NCI-H1092 (cell line): Measurements from ENCODE around the gene ATP9B.

Experiments used
- DNase-seq: peaks from one replicate; lab custom pipeline; 2025; lab: John Stamatoyannopoulos, UW

Gene ATP9B

DNA sequence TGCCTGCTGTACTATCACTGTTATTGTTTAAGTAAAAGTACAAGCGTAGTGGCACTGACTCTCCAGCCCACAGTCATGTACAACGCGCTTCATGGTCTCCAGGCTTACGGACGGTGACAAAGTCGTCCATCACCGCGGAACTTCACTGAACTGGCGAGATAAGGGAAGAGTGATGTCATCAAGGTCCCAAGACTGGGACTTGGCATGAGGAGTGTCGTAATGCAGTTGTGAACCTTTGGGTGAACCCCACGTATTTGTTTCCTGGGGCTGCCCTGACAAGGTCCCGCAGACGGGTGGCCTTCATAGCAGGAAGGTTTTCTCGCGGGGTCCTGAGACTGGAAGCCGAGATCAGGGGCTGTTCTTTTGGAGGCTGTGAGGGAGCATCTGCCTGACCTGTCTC lies 343.8 kb downstream of the ATP9B start:
- DNase-seq = no peak

DNA sequence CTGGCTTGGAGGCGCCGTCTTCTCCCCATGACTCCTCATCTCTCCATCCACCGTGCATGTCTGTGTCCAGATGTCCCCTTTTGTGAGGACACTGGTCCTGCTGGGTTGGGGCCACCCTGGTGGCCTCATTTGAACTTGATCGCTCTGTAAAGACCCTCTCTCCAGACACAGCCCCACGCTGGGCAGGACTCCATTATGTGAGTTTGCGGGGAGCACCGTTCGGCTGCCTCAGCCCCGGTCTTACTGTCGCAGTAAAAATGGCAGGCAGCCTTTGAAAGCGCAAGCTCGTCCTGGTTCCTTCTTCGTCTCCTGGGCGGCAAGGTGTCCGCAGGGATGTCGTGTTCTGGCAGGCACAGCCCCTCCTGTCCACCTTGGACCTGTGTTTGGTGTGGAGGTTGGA lies 344.2 kb downstream of the ATP9B start:
- DNase-seq = no peak

DNA sequence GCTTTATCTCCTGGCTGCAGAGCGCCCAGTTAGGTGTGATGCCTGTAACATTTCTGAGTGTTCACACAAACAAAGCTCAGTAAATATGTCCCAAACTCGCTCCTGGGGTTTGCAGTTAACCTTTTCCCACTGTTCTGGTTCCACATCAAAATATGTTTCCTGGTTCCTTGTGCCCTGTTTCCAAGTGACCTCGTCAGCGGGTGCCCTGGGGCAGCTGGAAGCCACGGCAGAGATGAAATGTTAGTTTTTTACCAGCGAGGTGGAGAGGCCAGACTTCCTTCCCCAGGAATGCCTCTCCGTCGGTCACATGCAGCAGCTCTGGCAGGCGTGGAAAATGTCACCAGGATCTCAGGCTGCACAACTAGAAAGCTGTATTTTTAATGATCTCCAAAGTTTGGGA lies 344.7 kb downstream of the ATP9B start:
- no peak for DNase-seq

DNA sequence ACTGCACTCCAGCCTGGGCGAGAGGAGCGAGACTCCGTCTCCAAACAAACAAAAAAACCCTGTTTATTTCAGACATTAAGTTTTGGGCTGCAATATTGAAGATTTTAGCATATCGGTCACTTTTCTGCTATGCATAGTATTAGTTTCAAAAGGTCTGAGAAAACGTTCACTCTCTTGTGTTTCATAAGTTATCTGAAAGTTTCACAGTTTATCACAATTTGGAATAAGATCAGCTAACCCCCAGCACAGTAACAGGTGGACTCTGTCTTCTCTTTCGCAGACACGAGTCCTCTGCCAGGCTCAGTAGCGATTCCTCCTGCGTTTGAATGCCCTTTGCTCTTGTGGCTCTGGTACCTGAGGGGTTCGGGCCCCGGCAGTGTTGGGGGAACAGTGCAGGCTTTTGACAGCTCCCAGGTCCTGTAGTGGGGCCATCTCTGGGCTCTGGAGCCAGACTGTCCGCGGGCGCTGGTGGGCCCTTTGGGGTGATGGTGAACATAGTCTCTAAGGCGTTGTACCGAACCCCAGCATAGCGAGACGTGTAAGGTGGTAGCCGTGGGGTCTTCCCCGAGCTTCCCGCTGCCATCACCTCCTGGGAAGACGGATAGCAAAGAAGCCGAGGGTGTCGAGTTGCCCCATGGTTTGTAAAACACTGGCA lies 347.0 kb downstream of the ATP9B start:
- DNase-seq = no peak

DNA sequence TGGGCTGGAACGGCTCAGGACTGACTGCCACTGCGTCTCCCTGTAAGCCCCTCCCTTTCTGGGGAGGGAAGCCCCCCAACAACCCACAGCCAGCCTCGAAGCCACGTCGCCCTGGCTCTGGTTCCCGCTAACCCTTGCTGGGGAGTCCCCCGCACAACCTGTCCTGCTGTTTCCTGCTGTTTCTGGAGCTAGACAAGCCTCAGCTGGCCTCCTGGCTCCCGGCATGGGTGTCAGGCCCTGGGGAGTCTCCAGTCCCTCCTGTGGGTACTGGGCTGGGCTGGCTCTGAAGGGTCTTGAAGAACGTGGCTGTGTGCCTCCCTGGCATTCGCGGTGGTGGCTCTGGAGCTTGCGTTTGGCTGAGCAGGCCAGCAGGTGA lies 347.5 kb downstream of the ATP9B start:
- DNase-seq = no peak

DNA sequence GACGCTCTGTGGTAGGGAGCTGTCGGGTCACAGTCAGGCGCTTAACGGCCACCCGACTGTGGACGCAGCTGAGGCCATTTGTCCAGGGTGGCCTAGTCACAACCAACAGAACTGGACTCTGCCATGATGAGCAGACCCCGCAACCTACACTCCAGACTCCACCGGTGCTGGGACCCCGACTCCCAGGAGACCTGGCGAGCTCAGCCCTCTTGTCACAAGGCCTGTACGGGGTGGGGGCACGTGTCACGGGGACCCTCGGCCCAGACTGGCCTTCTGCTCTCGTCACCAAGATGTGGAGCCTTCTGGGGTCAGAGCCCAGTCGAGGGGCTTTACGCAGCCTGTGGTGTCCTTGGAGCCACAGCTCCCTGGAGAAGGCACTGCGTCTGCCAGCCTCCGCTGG lies 349.0 kb downstream of the ATP9B start:
- DNase-seq = no peak

DNA sequence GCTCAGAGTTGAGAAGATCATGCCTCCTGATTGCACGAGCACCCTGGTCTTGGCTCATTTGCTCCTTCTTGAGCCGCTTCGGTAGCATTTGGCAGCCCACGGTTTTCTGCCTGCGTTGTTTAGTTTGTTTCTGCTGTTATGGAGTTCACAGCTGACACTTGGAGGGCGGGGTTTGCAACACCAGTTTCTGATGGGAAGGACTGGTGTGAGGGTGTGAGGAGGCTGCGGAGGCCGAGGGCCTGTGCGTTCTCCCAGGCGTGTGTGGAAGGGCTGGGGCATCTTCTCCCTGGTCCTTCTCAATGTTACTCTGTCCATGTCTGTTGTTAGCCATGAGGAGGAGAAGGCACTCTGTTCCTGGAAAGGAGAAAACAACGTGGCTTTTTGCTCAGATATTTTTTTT lies 349.4 kb downstream of the ATP9B start:
- no peak for DNase-seq

DNA sequence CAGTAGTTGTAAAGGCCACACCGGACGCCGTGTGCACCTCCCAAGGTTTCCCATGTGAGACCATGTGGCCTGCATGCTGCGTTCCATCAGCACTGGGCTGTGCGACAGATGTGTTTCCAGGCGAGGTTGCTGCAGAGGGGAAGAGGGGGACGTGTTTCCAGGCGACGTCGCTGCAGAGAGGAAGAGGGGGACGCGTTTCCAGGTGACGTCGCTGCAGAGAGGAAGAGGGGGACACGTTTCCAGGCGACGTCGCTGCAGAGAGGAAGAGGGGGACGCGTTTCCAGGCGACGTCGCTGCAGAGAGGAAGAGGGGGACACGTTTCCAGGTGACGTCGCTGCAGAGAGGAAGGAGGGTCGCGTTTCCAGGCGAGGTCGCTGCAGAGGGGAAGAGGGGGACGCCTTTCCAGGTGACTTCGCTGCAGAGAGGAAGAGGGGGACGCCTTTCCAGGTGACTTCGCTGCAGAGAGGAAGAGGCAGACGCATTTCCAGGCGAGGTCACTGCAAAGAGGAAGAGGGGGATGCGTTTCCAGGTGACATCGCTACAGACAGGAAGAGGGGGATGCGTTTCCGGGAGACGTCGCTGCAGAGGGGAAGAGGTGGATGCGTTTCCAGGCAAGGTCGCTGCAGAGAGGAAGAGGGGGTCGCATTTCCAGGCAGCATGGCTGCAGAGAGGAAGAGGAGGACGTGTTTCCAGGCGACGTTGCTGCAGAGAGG lies 351.0 kb downstream of the ATP9B start:
- DNase-seq = no peak

DNA sequence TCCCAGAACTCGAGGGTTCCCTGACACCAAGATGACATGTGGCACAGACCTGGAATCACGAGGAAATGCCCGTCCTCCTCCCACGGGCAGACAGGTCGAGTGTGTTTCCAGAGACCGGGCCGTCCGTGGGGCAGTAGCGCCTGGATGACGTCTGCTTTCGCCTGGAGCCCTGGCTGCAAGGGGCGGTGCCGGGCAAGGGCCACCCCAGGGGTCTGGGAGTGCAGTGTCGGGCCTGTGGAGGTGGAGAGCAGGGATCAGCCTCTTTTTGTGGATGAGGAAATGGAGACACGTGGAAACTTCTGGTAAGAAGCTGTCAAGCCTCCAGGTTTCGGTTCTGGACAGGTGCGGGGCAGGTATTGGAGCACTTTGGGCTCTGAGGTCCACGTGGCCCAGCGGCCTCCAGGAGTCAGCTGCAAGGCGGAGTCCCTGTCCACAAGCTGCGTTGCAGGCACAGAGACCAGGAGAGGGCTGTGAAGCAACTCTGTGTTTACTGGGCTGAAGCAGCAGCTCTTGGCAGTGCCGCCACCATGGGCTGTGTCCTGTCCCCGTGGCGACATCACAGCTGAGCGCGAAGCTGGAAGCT lies 352.2 kb downstream of the ATP9B start:
- no peak for DNase-seq

DNA sequence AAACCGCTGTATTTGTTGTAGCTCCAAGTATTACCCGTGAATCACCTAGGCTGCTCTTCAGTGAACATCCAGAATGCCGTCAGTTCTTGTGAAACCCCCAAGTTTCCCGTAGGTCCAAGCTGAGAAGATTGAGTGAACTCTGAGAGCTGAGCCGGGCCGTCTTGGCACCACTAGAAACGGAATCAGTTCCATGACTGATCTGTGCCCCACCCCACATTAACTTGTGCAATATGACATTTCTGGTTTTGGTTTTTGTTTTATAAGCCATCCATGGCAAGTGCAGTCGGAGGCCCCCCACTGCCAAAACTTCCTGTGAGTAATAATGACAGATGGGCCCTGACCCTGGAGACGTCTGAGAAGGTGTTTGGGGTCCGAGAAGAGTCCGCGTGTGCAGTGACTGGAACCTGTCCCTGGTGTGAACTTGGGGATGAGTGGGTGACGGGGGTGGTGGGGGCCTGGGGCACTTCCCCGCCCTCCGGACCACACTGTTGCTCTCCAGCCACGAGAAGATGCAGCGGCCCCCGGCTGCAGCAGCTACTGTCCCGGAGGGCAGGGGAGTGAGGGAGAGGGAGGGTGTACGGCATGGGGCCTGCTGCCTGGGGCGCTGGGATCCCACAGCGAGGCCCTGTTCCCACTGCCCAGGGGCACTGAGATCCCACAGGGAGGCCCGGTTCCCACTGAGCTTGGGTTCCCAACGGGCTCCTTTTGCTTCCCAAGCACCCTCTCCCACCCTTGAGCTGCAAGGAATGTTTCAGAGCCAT lies 353.0 kb downstream of the ATP9B start:
- no peak for DNase-seq

DNA sequence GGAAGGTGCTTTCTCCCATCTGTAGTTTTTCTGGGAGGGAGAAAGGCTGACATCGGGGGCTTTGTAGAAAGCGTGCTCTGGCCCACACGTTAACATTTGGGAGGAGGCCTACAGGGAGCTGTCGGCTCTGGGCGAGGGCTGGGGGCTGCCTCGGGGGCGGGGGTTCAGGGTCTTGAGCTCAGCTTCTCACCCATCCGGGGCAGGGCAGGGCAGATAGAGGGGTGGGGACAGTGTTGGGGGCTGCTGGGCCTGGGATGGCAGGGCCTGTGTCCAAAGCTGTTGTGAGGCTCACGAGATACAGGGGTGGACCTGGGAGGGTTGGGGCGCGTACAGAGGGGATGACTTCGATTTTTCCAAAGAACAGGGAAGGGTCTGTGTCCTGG lies 353.6 kb downstream of the ATP9B start:
- no peak for DNase-seq

DNA sequence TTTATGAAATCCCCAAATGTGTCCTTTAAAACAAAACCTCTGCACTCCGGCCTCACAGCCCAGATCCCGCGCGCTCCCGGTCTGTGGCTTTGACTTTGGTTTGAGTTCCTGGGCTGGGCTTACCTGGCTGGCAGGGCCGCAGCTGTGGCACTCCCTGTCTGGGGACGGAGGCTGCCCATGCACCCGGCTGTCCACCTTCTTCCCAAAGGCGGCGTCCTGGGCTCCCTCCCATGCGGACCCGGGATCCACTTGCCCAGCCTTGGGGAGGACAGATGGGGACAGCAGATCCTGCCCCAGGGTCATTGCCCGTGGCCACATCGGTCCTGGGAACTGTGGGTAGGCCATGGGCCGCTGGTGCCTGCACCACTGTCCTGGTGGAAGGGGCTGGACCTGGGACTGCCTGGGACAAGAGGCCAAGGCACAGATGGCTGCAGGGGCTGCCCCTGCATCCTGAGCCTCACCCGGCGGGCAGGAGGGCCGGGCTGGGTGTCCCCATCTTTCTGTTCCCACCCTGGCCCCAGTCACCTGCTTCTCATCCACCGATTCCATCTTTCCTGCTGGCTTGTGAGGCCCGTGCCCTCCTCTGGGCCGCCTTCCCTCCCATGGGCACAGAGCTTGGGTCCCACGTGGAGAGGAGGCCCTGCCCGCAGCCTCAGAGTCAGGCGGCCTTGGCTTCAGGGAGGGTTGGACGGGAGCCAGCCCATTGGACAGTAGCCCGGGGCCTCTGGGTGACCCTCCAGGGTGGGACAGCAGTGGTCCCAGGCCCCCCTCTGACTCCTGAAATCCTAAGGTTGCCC lies 354.2 kb downstream of the ATP9B start:
- no peak for DNase-seq

DNA sequence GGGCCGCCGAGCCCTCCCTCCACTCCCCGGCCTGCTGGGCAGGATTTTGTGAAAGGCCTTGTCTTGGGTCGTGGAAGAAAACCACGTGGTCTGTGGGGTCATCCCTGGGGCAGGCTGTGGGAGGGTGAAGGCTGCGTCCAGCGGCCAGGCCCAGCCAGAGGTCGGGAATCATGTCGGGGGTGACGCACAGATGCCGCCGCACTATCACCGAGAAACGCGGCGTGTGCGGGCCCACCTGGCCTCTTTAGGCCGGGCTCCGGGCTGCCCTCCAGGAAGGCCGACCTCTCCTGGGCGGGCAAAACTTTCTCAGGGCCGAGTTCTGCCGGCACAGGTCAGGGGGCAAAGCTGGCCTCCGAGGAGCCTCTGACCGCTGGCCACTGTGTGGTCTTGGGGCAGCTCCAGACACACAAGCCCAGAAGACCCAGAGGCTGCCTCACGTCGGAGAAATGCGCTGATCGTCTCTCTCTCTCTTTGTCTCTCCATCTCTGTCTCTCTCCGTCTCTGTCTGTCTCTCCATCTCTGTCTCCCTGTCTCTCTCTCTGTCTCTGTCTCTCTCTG lies 354.9 kb downstream of the ATP9B start:
- no peak for DNase-seq

DNA sequence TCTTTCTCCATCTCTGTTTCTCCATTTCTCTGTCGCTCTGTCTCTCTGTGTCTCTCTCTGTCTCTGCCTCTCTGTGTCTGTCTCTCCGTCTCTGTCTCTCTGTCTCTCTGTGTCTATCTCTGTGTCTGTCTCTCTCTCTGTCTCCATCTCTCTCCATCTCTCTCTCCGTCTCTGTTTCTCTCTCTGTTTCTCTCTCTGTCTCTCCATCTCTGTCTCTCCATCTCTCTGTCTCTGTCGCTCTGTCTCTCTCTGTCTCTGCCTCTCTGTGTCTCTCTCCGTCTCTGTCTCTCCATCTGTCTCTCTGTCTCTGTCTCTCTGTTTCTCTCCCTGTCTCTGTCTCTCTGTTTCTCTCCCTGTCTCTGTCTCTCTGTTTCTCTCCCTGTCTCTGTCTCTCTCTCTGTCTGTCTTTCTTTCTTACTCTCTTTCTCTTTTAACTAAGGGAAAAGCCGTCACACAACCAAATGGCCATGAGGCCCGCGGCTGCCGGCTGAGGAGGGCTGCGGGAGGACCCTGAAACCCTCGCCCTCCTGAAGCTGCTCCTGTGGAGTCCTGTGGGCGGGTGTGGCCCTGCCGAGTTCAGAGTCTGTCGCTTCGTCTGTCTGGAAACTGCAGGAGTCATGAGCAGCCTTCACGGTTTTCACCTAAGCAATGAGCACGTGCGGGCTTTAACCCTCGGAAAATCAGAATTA lies 355.8 kb downstream of the ATP9B start:
- DNase-seq = no peak

DNA sequence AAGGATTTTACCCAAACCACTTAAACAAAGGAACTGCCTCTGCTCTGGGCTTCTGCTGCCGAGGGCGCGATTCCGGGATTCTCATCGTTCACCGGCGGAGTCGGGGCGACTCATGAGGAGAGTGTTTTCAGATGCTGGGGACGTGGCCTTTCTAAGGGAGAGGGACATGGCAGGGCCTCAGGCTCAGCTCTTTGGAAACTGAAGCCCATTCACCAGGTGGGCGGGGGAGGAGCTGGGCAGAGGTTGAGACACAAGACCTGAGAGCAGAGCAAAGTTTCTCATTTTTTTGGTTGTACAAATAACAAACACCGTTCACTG lies 356.3 kb downstream of the ATP9B start:
- DNase-seq = no peak

DNA sequence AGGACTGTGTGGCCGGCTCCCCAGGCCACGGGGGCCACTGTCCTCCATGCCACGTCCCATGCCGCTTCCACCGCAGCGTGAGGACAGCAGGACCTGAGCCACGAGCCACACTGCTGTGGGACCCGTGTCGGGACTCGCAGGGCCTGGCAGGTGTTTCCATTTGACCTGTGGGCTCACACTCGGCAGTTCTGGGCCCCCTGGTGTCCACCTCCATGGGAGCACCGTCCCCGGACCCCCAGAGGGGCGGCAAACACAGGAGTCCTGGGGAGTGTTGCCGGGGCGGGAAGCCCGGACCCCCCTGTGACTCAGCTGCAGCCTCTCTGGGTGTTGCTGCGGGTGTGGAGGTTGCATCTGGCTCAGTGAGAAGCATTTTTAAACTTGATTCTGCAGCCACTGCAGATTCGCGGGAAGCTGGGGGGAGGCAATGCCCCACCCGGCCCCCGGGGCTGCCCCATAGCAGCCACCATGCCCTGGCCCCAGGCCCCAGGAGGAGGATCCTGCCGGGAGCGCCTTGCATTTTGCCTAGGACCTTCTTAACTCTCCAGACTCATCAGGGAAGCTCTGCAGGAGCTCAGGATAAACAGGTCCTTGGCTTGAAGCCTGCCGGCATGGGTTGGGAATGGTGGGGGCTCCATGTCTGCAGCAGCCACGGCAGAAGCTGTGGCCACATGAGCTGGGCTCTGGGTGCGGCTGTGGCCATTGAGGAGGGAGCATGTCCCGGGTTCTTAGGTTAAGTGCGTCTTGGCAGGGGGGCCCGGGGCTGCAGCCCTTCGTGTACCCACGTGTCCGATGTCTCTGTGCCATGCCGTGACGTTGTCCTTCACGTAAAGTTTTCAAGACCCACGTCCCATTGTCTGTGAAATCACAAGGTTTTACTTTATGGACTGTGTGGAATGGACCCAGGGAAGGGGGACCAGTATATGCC lies 357.4 kb downstream of the ATP9B start:
- no peak for DNase-seq

DNA sequence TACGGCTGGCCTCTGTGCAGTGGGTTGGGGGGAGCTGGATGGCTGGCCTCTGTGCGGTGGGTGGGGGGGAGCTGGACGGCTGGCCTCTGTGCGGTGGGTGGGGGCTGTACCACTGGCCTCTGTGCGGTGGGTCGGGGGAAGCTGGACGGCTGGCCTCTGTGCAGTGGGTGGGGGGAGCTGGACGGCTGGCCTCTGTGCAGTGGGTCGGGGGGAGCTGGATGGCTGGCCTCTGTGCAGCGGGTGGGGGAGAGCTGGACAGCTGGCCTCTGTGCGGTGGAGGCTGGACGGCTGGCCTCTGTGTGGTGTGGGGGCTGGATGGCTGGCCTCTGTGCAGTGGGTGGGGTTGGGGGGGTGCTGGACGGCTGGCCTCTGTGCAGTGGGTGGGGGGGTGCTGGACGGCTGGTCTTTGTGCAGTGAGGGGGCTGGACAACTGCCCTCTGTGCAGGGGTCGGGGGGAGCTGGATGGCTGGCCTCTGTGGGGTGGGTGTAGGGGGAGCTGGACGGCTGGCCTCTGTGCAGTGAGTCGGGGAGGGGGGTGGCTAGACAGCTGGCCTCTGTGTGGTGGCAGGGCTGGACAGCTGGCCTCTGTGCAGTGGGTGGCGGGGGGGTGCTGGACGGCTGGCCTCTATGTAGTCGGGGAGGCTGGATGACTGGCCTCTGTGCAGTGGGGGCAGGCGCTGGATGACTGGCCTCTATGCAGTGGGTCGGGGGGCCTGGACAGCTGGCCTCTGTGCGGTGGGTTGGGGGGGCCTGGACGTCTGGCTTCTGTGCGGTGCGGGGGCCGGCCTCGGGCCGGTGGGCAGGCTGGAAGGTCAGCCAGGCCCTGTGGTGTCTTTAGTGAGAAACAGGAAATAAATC lies 358.4 kb downstream of the ATP9B start:
- no peak for DNase-seq
